ENCODE results near the gene RNF20. TPM values are rescaled to one million over a fixed set of nuclear protein-coding genes. Genes with fewer than 3 reads are reported as not detected.

RNF20 gene
- total and polyA plus RNA-seq, 2 of the 13 experiments (the other 11 are each of a cell fraction or from before 2014, with no cell fraction given) = 12.7 to 37.6 TPM

DNA sequence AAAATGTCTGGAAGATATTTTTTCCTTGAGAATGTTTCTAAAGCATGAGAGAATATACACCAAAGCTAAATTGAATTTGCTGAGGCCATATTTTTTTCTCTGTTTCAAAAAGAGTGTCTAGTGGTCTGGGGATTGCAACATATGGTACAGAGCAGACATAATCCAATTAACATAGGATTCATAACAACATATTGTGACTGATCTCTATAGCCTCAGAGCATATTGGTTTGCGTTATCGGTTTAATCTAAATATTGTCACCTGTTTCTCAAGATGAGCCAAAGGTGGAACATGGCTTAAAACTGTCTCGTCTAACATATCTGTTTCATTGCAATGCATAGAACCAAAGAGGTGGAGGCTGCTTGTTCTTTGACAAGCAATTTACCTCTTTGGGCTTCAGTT, 57.2 kb downstream of the RNF20 start (continued):
- no peak for TF ChIP-seq KIAA2018 (CRISPR knock-in tag; IDR thresholded peaks at IDR 0.05; ENCODE audit: borderline replicate concordance)
- TF ChIP-seq MIXL1 (CRISPR knock-in tag; IDR thresholded peaks at IDR 0.05) = no peak
- no peak for TF ChIP-seq SIN3B (IDR thresholded peaks at IDR 0.05; ENCODE audit: low read length)
- TF ChIP-seq, protein P1, sequence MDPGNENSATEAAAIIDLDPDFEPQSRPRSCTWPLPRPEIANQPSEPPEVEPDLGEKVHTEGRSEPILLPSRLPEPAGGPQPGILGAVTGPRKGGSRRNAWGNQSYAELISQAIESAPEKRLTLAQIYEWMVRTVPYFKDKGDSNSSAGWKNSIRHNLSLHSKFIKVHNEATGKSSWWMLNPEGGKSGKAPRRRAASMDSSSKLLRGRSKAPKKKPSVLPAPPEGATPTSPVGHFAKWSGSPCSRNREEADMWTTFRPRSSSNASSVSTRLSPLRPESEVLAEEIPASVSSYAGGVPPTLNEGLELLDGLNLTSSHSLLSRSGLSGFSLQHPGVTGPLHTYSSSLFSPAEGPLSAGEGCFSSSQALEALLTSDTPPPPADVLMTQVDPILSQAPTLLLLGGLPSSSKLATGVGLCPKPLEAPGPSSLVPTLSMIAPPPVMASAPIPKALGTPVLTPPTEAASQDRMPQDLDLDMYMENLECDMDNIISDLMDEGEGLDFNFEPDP (CRISPR knock-in tag; conservative IDR thresholded peaks at IDR 0.05) = no peak
- TF ChIP-seq SMARCC2 (IDR thresholded peaks at IDR 0.05) = no peak

All from HepG2 (cell line).